ENCODE results near the gene KAT6B.

DNA sequence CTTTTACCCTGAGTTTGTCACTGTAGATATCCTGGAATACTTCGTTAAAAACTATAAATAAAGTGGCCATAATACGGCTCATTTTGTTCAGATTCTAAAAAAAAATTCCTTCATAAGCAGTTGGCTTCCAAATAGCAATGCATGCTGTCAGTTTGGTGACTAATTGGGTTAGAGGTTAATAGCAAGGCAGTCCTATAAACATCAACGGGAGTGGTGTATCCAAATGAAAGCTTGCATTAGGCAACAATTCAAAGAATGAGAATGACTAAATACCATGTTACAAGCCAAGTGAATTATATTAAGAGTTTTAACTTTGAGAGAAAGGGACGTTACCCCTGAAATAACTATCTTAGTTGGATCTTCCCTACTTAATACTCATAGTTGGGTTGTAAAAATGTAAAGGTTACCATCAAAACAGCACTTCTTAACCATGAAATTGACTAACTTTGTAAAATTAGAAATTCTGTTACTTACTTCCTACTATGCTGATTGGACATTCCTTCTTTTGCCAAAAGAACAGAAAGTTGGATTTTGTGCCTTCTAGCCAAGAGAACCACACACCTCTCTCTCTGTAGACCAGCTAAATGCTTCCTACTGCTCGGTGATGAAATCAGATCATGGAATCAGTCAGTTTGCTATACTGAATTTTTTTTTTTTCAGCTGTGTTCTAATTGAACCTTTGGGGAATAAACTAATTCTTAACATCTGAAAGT, 98.0 kb downstream of the KAT6B start:
- TF ChIP-seq, protein P1, sequence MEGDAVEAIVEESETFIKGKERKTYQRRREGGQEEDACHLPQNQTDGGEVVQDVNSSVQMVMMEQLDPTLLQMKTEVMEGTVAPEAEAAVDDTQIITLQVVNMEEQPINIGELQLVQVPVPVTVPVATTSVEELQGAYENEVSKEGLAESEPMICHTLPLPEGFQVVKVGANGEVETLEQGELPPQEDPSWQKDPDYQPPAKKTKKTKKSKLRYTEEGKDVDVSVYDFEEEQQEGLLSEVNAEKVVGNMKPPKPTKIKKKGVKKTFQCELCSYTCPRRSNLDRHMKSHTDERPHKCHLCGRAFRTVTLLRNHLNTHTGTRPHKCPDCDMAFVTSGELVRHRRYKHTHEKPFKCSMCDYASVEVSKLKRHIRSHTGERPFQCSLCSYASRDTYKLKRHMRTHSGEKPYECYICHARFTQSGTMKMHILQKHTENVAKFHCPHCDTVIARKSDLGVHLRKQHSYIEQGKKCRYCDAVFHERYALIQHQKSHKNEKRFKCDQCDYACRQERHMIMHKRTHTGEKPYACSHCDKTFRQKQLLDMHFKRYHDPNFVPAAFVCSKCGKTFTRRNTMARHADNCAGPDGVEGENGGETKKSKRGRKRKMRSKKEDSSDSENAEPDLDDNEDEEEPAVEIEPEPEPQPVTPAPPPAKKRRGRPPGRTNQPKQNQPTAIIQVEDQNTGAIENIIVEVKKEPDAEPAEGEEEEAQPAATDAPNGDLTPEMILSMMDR (IDR thresholded peaks at IDR 0.05; ENCODE audit: control extremely low read depth in 1 of 3, insufficient read depth in 1 of 3, low read depth in 1 of 3, low read length in 3 of 3) = no peak
- TF ChIP-seq GABPA (IDR thresholded peaks at IDR 0.05; ENCODE audit: borderline replicate concordance, insufficient read depth, low read length) (no peak), YY1 (IDR thresholded peaks at IDR 0.05; ENCODE audit: low read depth, low read length) (no peak), GTF2F1 (IDR thresholded peaks at IDR 0.05; ENCODE audit: borderline replicate concordance, low read depth, low read length) (no peak), JUND (IDR thresholded peaks at IDR 0.05; ENCODE audit: low read length) (no peak)

Data from H1 (cell line).